GM11168 (cell line): ENCODE data around the gene LMF2.
"Not testable (repeated sequence)": the region's sequence is repeated elsewhere in the genome, so short reads cannot be mapped to it uniquely, and the experiment has no call there.

Experiments
- in situ Hi-C: fragments of 300-500 bp; cut with MboI; formaldehyde crosslinking; loops from one replicate; pipeline ENCODE4 v1.12.0; 2022; ENCODE audit warnings: low sequenced_read_pairs; ENCODE audit not compliant: unreplicated experiment

LMF2 gene

GRCh38 chr22:50524676-50525103 is 17.2 kb upstream of the LMF2 start:
- in situ Hi-C loops: no loop called here

- in situ Hi-C loops: no loop called here
Measured at GRCh38 chr22:50523806-50524675, 16.5 kb upstream of the LMF2 start.

DNA sequence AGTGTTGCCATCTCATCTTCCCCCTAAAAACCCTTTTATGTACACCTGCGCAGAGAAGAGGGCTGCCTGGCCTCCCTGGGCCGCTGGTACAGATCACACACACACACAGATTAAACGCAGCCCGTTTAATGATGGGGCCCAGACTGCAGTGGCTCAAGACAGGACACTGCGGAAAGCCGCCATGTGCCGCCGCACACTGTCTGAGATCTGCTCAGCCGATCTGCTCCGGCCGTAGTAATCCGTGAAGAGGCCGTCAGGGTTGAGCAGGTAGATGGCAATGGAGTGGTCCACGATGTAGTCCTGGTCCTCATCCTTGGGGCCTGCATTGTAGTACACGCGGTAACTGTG is 15.9 kb upstream of the LMF2 start:
- in situ Hi-C loops: no loop called here

GRCh38 chr22:50522806-50523438 is 15.4 kb upstream of the LMF2 start:
- in situ Hi-C loops: no loop called here

- in situ Hi-C loops: no loop called here
Measured at GRCh38 chr22:50522208-50522805, 14.8 kb upstream of the LMF2 start.

GRCh38 chr22:50521710-50522109 is 14.2 kb upstream of the LMF2 start:
- in situ Hi-C loops: no loop called here

DNA sequence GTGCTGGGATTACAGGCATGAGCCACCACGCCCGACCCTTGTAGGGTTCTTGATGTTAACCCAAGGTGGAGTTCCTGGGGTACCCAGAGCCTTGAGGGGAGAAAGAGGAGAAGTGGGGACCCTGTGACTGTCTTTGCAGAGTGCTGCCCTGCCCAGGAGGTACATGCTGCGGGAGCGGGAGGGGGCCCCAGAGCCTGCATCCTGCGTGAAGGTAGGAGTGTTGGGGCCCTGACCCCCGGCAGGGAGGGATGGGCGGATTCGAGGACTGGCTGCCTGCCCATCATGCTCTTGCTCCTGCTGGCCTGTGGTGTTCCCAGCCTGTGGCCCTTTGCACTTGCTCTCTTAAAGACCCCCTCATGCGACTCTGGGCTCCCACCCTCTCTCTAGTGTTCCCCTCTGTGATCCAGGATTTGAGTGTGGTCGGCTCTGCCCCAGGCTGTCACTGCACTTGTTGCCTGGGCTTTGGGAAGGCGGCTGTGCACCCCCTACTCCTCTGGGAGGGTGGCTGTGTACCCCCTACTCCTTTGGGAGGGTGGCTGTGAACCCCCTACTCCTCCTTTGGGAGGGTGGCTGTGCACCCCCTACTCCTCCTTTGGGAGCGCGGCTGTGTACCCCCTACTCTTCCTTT is 13.4 kb upstream of the LMF2 start:
- in situ Hi-C loops: no loop called here

GRCh38 chr22:50520184-50520583 is 12.7 kb upstream of the LMF2 start:
- in situ Hi-C loops: not testable (repeated sequence)

GRCh38 chr22:50519151-50519550 is 11.6 kb upstream of the LMF2 start:
- in situ Hi-C loops: no loop called here

DNA sequence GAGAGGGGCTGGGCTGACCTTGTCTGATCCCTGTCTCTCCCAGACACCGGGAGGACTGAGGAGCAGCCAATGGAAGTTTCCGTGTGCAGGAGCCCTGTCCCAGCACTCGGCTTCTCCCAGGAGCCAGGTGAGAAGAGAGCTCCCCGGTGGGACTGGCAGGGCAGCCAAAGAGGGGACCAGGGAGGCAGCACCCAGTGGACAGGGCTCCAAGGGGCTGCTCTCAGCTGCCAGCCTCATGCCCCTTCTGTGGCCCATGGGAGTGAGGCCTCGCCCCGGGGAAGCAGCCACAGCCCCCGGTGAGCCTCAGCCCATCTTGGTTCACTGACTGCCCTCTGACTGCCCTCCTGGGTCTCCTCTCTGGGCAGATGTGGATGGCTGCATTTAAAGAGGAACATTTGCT is 11.1 kb upstream of the LMF2 start:
- in situ Hi-C loops: no loop called here

GRCh38 chr22:50517495-50518260 is 10.2 kb upstream of the LMF2 start:
- in situ Hi-C loops: no loop called here

DNA sequence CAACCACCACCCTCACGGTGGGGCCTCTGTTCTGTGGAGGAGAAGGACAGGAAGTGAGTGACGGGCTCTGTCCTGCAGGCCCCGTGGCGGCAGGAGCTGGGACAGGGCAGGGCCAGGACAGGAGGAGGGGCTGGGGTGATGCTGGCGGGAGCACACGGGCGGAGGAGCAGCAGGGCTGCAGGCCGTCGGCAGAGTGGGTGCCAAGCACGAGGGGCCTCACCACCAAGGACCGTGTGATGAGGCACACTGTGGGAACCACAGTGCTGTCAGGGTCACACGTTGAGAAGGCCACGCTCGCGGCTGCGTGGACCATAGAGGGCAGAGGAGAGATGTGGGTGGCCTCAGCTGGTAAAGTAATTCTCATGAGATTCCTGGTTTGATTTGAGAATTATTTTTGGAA is 9.4 kb upstream of the LMF2 start:
- in situ Hi-C loops: no loop called here

- in situ Hi-C loops: no loop called here
Measured at GRCh38 chr22:50516068-50516467, 8.6 kb upstream of the LMF2 start.

DNA sequence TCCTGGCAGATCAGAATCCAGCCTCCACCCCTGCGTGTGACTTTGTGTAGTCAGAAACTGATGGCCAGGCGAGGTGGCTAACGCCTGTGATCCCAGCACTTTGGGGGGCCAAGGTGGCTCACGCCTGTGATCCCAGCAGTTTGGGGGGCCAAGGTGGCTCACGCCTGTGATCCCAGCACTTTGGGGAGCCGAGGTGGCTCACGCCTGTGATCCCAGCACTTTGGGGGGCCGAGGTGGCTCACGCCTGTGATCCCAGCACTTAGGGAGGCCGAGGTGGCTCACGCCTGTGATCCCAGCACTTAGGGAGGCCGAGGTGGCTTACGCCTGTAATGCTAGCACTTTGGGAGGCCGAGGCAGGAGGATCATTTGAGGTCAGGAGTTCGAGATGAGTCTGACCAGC is 5.7 kb upstream of the LMF2 start:
- in situ Hi-C loops: loop anchor here (5.0 kb wide), 1 partner anchor 109 kb away; no protein-coding TSS in a partner anchor

- in situ Hi-C loops: no loop called here
Measured at GRCh38 chr22:50508897-50509296, 1.4 kb upstream of the LMF2 start.

DNA sequence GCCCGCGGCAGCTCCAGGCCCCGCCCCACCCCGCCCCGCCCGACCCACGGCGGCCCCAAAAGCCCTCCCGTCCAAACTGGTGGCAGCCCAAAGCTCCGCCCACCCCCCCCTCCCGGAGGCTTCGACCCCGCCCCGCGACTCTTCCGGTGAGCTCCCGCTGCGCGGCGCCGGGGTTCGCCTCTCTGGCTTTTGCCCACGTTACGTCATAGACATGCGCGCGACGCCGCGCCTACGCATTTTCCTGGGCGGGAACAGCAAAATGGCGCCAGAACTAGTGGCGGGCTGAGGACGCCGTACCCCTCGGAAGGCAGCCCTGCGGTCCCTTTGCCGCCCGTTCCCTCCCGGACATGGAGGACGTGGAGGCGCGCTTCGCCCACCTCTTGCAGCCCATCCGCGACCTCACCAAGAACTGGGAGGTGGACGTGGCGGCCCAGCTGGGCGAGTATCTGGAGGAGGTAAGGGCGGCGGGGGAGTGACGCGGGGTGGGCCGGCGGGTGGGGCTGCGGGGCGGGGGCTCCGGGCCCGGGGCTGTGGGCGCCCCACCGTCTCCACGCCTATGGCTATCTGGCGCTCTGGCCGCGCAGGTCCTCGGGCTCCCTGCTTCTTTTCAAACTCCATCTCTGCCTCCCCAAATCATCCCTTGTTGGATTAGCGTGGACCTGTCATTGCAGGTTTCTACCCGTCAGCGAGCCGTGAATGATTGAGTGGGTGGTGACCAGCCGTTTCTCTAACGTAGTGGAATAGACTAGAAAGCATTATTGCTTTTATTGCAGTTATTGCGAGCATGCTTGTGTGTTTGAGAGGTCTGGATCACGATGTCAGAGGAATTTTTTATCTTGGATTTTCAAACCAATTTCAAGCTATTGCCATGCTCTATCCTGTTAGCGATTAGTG is 736 bp upstream of the LMF2 start, which contains the start of gene NCAPH2:
TSS of gene NCAPH2 (plus strand) at position 234 of the 894 bp plus-strand sequence. CDS start at position 348, 114 bp downstream.
- in situ Hi-C loops: no loop called here

GRCh38 chr22:50506611-50507420 is 686 bp downstream of the LMF2 start:
- in situ Hi-C loops: no loop called here
